Right lobe of liver (tissue), 4 donors: ENCODE results near the gene HEY2.

Experiments
- CTCF ChIP-seq, 4 donors: fragments of 200-600 bp in 3 of 4; fragments of 450-650 bp in 1 of 4; IDR thresholded peaks; one replicate each; pipeline versions ENCODE4 v1.5.1 to v1.8.0; 2016 to 2022; ENCODE audit warnings: antibody characterized with exemption in 4 of 4, mild to moderate bottlenecking in 2 of 4
- POLR2A ChIP-seq: fragments of 450-650 bp; IDR thresholded peaks from one replicate; pipeline ENCODE4 v1.6.1; 2017; ENCODE audit warnings: antibody characterized with exemption, mild to moderate bottlenecking
- donor health status: DM: no; HTN: no; CAD: no.
- donor health status: DM: no; HTN: no; CAD: no.
- donor health status: DM: no; HTN: yes; CAD: no.

GRCh38 chr6:125798734-125799508, 49.5 kb downstream of the HEY2 start:
- TF ChIP-seq CTCF (IDR thresholded peaks at IDR 0.05) = no peak
- no peak for TF ChIP-seq POLR2A
